Measurements from ENCODE around the gene ANKDD1A. TPM values are rescaled to one million over a fixed set of nuclear protein-coding genes. Genes with fewer than 3 reads are reported as not detected.

ANKDD1A gene
- total and polyA plus RNA-seq, 8 donors = 3.4 to 13.5 (median 10.9) TPM

DNA sequence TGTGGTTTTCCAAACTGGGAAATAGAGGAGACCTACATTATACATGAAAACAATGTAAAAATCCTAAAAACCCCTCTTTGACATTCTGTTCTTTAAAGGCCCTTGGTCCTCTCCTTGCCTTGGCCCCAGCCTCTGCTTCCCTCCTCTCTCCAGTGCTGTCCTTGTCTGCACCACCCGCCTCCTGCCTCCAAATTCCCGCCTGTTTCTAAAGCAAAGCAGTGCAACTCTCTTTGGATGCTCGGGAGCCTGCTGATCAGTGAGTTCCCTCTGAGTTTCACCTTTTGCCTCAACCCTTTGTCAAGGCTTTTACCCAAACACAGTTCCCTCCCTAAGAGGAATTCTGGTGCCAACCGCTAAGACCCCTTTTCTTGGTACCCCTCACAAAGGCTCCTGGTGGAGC, 8.0 kb downstream of the ANKDD1A start:
- no peak for TF ChIP-seq CTCF (IDR thresholded peaks at IDR 0.05)
- intact Hi-C loops (cut with DNase I) = no loop called here
- DNase-seq = no peak

GRCh38 chr15:64921711-64922110, 10.0 kb downstream of the ANKDD1A start:
- intact Hi-C loops (cut with DNase I) = no loop called here
- H3K9me3 ChIP-seq = no peaks in the 10 kb centered on the region
- no peaks in the 10 kb centered on the region for H3K27me3 ChIP-seq
- no peaks in the 10 kb centered on the region for H3K36me3 ChIP-seq
- ATAC-seq = peak; percentile 89
- H3K4me3 ChIP-seq = no peak overlapping the region
- no peak overlapping the region for H3K27ac ChIP-seq
- no peaks in the 10 kb centered on the region for H3K4me1 ChIP-seq
- DNase-seq = peak in 1 of 4 donors; percentile 25
- no peak for TF ChIP-seq CTCF (IDR thresholded peaks at IDR 0.05)

More for the DNA sequence above, 8.0 kb downstream of the ANKDD1A start:
- H3K9me3 ChIP-seq = no peaks in the 10 kb centered on the region
- no peaks in the 10 kb centered on the region for H3K4me1 ChIP-seq
- no peak for ATAC-seq
- H3K4me3 ChIP-seq = no peak overlapping the region
- H3K36me3 ChIP-seq = no peaks in the 10 kb centered on the region
- H3K27ac ChIP-seq = no peak overlapping the region
- no peaks in the 10 kb centered on the region for H3K27me3 ChIP-seq

GRCh38 chr15:64923546-64923945, 11.8 kb downstream of the ANKDD1A start:
- Histone ChIP-seq H3K4me1 (no peaks in the 10 kb centered on the region), H3K36me3 (no peaks in the 10 kb centered on the region), H3K27me3 (no peaks in the 10 kb centered on the region), H3K9me3 (no peaks in the 10 kb centered on the region), H3K4me3 (no peak overlapping the region), H3K27ac (no peak overlapping the region)
- DNase-seq (no peak), ATAC-seq (no peak)
- no peak for TF ChIP-seq CTCF (IDR thresholded peaks at IDR 0.05)
- intact Hi-C loops (cut with DNase I) = no loop called here

DNA sequence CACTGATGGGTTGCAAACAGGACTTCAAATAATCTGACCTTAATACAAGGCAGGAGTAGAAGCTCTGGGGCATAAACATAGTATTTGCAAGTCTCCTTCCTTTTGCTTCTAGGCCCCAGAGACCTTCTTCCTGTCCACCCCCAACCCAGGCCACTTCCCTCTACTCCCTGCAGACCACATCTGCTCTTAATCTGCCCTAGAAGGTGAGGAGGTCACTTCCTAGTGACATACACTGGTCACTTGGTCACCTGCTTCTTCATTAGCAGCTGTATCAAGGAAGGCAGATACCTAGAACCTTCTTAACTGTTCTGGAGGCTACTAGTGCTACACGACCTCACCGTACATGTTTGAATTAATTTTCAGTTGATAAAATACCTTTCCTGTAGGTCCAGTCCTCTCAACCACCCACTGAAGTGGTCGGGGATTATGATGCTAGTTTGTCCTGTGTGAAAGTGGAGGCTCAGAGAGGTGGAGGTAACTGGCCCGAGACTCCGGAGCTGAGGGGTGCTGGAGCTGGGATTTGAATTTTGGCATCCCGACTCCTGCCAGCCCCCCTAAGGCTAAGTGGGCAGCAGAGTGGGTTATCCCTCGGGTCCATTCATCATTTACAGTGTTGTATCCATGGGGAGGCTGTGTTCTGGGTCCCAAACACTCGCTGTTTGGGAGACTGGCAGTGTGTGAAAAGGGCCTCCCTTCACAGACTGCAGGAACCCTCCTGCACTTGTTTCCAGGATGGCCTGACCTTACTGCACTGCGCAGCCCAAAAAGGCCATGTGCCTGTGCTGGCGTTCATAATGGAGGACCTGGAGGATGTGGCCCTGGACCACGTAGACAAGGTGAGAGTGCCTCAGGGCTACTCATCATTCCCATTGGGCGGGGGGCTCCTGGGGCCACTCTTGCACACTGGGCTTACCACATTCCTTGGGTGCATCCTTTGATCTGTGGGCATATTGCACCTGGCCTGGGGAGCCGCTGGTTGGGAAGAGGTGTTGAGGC, 13.9 kb downstream of the ANKDD1A start:
- intact Hi-C loops (cut with DNase I) = no loop called here
- no peak for ATAC-seq
- Histone ChIP-seq H3K27me3 (no peaks in the 10 kb centered on the region), H3K27ac (no peak overlapping the region), H3K4me1 (no peaks in the 10 kb centered on the region), H3K4me3 (no peak overlapping the region), H3K36me3 (no peaks in the 10 kb centered on the region), H3K9me3 (no peaks in the 10 kb centered on the region)
- no peak for TF ChIP-seq CTCF (IDR thresholded peaks at IDR 0.05)
- DNase-seq = no peak

GRCh38 chr15:64926661-64927060, 15.0 kb downstream of the ANKDD1A start:
- ATAC-seq = no peak
- no peaks in the 10 kb centered on the region for H3K27me3 ChIP-seq
- H3K4me1 ChIP-seq = no peaks in the 10 kb centered on the region
- no peak for DNase-seq
- no peak for TF ChIP-seq CTCF (IDR thresholded peaks at IDR 0.05)
- intact Hi-C loops (cut with DNase I) = no loop called here
- no peaks in the 10 kb centered on the region for H3K36me3 ChIP-seq
- H3K9me3 ChIP-seq = no peaks in the 10 kb centered on the region
- H3K4me3 ChIP-seq = no peak overlapping the region
- H3K27ac ChIP-seq = no peak overlapping the region
